ENCODE results near the gene LGALS14.
"Not testable (repeated sequence)": the region's sequence is repeated elsewhere in the genome, so short reads cannot be mapped to it uniquely, and the experiment has no call there.

Gene LGALS14

GRCh38 chr19:39704181-39705044 lies at the start of gene LGALS14:
LGALS14 (plus strand) TSS chr19:39704481; CDS start chr19:39704529, 48 bp downstream.
- no peak for DNase-seq (ENCODE audit: low read depth in 2 of 2)

GRCh38 chr19:39655613-39656012 lies 48.7 kb upstream of the LGALS14 start, which contains the start of gene LGALS16:
LGALS16 (plus strand) TSS chr19:39655913; CDS start chr19:39655962, 49 bp downstream.
- no peak for DNase-seq (ENCODE audit: low read depth in 2 of 2)

GRCh38 chr19:39659791-39660190 lies 44.5 kb upstream of the LGALS14 start:
- DNase-seq (ENCODE audit: low read depth in 2 of 2) = no peak

- DNase-seq (ENCODE audit: low read depth in 2 of 2) = no peak
Observed at GRCh38 chr19:39660661-39661060, 43.6 kb upstream of the LGALS14 start.

GRCh38 chr19:39661565-39661964 lies 42.7 kb upstream of the LGALS14 start:
- no peak for DNase-seq (ENCODE audit: low read depth in 2 of 2)

- not testable (repeated sequence) for DNase-seq (ENCODE audit: low read depth in 2 of 2)
Observed at GRCh38 chr19:39669860-39670259, 34.4 kb upstream of the LGALS14 start.

- no peak for DNase-seq (ENCODE audit: low read depth in 2 of 2)
Observed at GRCh38 chr19:39670998-39671397, 33.3 kb upstream of the LGALS14 start.

- DNase-seq (ENCODE audit: low read depth in 2 of 2) = no peak
Observed at GRCh38 chr19:39671739-39672363, 32.4 kb upstream of the LGALS14 start.

GRCh38 chr19:39672473-39672872 lies 31.8 kb upstream of the LGALS14 start:
- DNase-seq (ENCODE audit: low read depth in 2 of 2) = no peak

GRCh38 chr19:39673862-39674261 lies 30.4 kb upstream of the LGALS14 start:
- DNase-seq (ENCODE audit: low read depth in 2 of 2) = not testable (repeated sequence)

- DNase-seq (ENCODE audit: low read depth in 2 of 2) = no peak
Observed at GRCh38 chr19:39676004-39676403, 28.3 kb upstream of the LGALS14 start.

GRCh38 chr19:39677961-39678889 lies 26.1 kb upstream of the LGALS14 start:
- no peak for DNase-seq (ENCODE audit: low read depth in 2 of 2)

- no peak for DNase-seq (ENCODE audit: low read depth in 2 of 2)
Observed at GRCh38 chr19:39679056-39679790, 25.1 kb upstream of the LGALS14 start.

GRCh38 chr19:39679791-39680168 lies 24.5 kb upstream of the LGALS14 start:
- DNase-seq (ENCODE audit: low read depth in 2 of 2) = no peak

GRCh38 chr19:39680593-39680992 lies 23.7 kb upstream of the LGALS14 start:
- no peak for DNase-seq (ENCODE audit: low read depth in 2 of 2)

GRCh38 chr19:39681416-39681815 lies 22.9 kb upstream of the LGALS14 start:
- DNase-seq (ENCODE audit: low read depth in 2 of 2) = no peak

- no peak for DNase-seq (ENCODE audit: low read depth in 2 of 2)
Observed at GRCh38 chr19:39684267-39684666, 20.0 kb upstream of the LGALS14 start.

- DNase-seq (ENCODE audit: low read depth in 2 of 2) = no peak
Observed at GRCh38 chr19:39686739-39687138, 17.5 kb upstream of the LGALS14 start.

GRCh38 chr19:39688637-39689036 lies 15.6 kb upstream of the LGALS14 start:
- not testable (repeated sequence) for DNase-seq (ENCODE audit: low read depth in 2 of 2)

GRCh38 chr19:39692166-39692565 lies 12.1 kb upstream of the LGALS14 start:
- DNase-seq (ENCODE audit: low read depth in 2 of 2) = no peak

GRCh38 chr19:39692822-39693221 lies 11.5 kb upstream of the LGALS14 start:
- no peak for DNase-seq (ENCODE audit: low read depth in 2 of 2)

All from fibroblast of skin of left biceps (primary cell).